ENCODE measurements around the gene DCAF12. TPM values are rescaled to one million over a fixed set of nuclear protein-coding genes. Genes with fewer than 3 reads are reported as not detected.
A peak's percentile ranks its signal among the peaks of the same experiment; 100 is the strongest.

Gene DCAF12
- total and polyA plus RNA-seq, 2 of the 13 experiments (the other 11 are each of a cell fraction or from before 2014, with no cell fraction given), result 26.8 to 37.4 TPM

- TF ChIP-seq HNF1B (CRISPR knock-in tag; IDR thresholded peaks at IDR 0.05) (no peak), HDAC1 (CRISPR knock-in tag; IDR thresholded peaks at IDR 0.05) (no peak), PRDM15 (CRISPR knock-in tag; IDR thresholded peaks at IDR 0.05) (no peak), SRSF4 (IDR thresholded peaks at IDR 0.05; ENCODE audit: low read depth, low read length, poor library complexity, severe bottlenecking) (no peak), ZFP36L2 (CRISPR knock-in tag; IDR thresholded peaks at IDR 0.05) (no peak), JARID2 (CRISPR knock-in tag; IDR thresholded peaks at IDR 0.05; ENCODE audit: insufficient replicate concordance) (no peak), ZNF574 (CRISPR knock-in tag; IDR thresholded peaks at IDR 0.05) (no peak), ZNF724P (CRISPR knock-in tag; IDR thresholded peaks at IDR 0.05; ENCODE audit: borderline replicate concordance) (no peak), EEA1 (CRISPR knock-in tag; IDR thresholded peaks at IDR 0.05; ENCODE audit: borderline replicate concordance) (no peak), NR1H2 (CRISPR knock-in tag; IDR thresholded peaks at IDR 0.05; ENCODE audit: borderline replicate concordance, low read depth) (0 out of 2 replicates have a peak, but pooled peaks have one; percentile 27), ZNF670 (CRISPR knock-in tag; IDR thresholded peaks at IDR 0.05; ENCODE audit: borderline replicate concordance) (peak; percentile 33; the same call in 1 of the 2 replicates), ZNF343 (CRISPR knock-in tag; IDR thresholded peaks at IDR 0.05) (no peak), ZNF580 (CRISPR knock-in tag; IDR thresholded peaks at IDR 0.05; ENCODE audit: borderline replicate concordance, low read depth) (no peak), ZBTB1 (CRISPR knock-in tag; IDR thresholded peaks at IDR 0.05; ENCODE audit: borderline replicate concordance) (no peak), ZNF432 (CRISPR knock-in tag; IDR thresholded peaks at IDR 0.05; ENCODE audit: borderline replicate concordance) (no peak), ZNF839 (CRISPR knock-in tag; IDR thresholded peaks at IDR 0.05; ENCODE audit: borderline replicate concordance) (no peak)
Measured at GRCh38 chr9:34047864-34048726, 78.4 kb downstream of the DCAF12 start (continued).
